ENCODE data around the gene ACSF3.
"Not testable (repeated sequence)": the region's sequence is repeated elsewhere in the genome, so short reads cannot be mapped to it uniquely, and the experiment has no call there.

The ACSF3 gene

DNA sequence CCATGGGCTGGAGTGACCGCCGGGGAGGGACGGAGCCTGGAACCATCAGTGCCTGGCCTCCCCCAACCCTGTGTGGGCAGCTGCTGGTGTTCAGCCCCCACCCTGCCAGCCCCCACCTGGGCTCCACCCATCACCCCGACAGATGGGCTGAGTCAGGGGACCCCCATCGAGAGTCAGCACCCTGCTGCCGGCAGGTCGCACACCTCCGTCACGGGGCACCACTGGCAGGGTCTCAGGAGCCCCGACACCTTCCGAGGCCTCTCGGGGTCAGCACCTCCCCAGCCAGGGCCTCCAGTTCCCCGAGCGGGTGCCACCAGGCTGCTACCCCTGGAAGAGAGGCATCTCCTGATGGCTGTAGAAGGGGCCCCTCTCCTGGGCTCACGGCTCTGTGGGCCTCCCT, 38.3 kb upstream of the ACSF3 start:
- DNase-seq (ENCODE audit: extremely low read depth in 1 of 2, low read depth in 1 of 2) = no peak

DNA sequence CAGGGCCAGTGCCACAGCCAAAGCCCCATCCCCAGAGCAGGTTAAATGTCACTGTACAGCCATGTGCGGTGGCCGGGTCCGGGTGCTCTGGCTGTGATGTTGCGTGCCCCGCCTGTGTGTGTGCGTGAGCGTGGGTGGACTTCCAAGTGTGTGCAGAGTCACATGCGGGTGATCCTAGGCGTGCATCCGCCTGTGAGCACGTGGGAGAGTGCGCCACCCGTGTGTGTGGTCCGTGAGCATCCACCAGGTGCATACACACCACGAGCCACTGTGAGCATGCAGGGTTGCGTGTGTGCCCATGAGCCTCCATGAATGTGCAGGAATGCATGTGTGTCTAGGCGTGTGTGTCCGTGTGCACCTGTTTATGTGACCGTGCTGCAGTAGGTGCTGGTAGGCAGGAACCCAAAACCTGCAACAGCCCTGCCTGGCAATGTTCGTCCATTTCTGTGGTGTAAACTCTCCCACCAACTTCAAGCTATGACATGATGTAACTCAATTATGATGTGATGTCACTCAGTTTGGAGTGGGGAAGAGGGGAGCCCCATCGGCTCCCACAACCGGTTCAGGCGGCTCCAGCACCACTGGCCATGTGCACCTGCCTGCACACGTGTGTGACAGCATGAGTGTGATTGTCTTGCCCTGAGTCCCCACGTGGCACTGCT, 37.6 kb upstream of the ACSF3 start:
- DNase-seq (ENCODE audit: extremely low read depth in 1 of 2, low read depth in 1 of 2) = no peak

DNA sequence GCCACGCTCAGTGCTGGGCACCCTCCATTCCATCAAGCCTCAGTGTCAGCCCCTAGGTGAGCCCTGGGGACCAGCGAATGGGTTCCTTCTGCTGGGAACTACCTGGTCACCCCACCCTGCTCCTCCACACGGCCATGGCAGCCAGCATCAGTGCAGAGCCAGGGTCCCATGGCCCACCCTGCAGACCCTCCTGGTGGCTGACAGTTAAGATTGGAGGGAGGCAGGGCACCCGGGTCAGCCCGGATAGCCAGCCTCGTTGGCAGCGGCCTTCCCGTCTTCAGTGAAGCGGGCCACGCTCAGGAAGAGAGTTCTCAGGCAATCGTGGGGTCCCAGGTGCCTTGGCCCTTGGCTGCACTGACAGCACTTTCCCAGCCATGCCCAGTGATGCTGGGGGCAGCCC, 37.1 kb upstream of the ACSF3 start:
- DNase-seq (ENCODE audit: extremely low read depth in 1 of 2, low read depth in 1 of 2) = no peak

DNA sequence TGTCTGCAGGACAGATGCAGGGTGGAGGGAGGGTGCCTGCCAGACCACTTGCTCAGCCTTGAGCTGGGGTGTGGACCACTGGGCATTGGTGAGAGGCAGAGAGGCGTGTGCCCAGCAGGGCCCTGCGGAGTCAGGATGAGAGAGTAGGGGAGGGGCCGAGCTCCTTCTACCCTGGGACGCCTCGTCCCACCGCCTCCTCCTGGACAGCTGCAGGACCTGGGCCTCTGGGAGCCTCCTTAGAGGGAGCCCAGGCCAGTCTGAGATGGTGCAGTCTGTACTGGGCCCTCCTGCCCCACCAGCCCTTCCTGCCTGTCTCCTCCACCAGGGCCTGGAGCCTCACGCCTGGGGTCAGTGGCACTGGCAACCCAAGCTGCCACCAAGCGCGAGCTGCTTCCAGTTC, 35.9 kb upstream of the ACSF3 start:
- DNase-seq (ENCODE audit: extremely low read depth in 1 of 2, low read depth in 1 of 2) = no peak

DNA sequence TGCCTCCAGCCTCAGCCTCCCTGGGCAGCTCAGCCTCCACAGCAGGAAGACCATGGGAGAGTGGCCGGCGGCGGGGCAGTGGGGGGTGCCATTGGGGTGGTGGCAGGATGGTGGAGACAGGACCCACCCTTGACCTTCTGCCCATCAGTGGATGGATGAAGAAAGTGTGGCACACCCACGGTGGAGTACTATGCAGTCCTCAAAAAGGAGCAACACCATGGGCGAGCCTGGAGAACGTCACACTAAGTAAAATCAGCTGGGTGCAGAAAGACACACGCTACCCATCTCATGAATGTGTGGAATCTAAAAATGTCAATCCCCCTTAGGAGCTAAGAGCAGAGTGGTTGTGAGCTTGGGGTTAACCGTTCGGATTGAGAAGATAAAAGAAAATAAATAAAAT, 34.8 kb upstream of the ACSF3 start:
- no peak for DNase-seq (ENCODE audit: extremely low read depth in 1 of 2, low read depth in 1 of 2)

DNA sequence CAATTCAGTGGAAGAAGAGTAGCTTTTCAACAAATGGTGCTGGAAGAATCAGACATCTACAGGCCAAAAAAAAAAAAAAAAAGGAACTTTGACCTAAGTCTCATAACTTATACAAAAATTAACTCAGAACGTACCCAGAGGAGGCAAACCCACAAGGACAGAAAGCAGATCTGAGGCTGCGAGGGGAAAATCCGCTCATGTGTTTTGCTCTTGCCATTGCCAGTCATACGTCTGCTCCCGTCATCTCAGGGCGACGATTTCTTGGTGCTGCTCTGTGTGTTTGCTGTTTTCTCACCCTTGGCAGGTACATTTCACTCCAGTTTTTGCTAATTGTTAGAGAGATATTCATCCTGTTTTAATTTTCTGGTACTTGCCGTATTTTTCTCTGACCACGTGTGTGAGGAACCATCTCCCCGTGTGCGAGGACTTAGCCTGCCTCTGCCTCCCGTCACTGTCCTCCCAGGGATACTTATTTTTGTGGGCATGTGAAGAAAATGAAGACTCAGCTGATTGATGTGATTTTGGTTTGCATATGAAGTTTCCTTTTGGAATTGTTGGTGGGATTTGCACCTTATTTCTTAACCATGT, 33.4 kb upstream of the ACSF3 start:
- no peak for DNase-seq (ENCODE audit: extremely low read depth in 1 of 2, low read depth in 1 of 2)

DNA sequence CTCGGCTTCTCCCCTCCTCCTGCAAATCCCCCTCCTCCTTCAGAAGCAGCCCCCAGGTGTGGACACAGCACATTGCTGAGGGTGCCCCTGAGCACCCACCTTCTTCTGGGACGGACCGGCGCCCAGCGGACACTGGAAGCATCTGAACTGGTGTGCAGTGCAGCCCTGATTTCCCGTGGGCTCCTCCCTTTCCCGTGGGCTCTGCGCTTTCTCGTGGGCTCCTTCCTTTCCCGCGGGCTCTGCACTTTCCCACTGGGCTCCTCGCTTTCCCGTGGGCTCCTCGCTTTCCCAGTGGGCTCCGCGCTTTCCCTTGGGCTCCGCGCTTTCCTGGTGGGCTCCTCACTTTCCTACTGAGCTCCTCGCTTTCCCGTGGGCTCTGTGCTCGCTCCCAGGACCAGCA, 32.6 kb upstream of the ACSF3 start:
- no peak for DNase-seq (ENCODE audit: extremely low read depth in 1 of 2, low read depth in 1 of 2)

DNA sequence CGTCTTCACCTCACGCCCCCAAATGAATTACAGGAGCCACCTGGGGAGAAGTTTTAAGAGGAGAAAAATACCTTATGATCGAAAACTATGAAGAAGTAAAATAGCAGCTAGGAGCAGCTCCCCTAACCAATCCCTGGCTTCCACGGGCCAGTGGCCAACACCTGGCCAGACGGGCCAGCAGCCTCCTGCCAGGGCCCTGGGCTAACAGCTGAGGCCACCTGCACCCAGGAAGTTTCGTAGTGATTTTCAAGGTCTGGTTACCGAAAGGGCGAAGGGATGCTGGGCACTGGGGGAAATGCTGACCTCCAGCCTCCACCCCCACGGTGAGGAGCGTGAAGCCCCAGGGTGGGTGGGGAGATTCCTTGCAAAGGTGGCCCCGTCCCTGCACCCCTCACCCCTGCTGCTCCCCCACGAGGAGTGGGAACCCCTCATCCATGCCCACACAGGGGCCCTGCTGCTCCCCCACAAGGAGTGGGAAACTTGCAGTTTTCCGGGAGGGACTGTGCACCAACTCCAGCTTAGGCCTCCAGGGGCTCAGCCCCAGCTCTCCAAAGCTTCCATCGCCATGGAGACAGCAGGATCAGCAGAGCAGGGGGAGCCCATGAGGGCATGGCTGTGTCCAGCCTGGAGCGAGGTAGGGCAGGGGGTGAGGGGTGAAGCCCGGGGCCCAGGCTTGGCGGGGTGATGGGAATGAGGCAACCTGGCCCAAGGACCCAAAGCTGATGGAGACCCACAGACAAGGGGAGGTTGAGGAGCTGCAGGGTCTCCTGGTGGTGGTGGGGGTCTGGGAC, 31.9 kb upstream of the ACSF3 start:
- DNase-seq (ENCODE audit: extremely low read depth in 1 of 2, low read depth in 1 of 2) = no peak

DNA sequence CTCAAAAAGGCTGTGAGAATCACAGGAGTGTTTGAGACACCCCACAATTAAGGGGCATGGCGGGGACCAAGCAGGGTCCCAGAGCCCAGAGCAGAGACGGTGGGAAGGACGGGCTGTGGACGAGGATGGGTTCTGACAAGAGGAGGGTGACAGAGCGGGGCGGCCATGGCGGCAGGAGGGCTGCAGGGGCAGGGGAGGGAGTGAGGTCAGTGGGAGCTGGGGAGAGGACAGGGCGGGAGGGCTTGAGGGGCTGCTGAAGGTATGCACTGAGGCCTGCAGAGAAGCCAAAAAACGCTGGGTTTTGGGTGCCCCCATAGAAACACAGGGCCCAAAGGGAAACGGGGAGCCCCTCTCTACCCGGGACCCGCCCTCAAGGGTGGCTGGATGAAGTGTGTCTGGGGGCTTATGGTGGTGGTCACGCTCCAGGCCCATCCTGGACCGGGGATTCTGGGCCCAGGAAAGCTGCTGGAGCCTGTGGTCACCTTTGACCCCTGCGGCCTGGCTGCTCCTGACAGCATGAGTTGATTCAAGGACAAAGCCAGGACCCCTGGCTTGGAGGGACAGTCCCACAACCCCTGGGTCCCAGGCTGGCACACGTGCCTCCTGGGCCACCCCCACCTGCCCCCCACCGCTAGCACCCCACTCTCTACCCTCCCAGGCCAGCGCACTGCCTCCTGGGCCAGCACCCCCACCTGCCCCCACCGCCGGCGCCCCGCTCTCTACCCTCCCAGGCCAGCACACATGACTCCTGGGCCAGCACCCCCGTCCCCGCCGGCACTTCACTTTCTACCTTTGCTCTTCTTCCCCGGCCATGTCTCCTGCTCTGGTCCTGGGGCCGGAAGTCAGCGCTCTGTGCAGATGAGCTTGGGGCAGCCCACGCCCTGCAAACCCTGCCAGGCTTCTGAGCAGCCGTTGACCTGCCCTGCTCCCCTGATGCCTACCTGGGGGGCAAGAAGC, 31.0 kb upstream of the ACSF3 start:
- no peak for DNase-seq (ENCODE audit: extremely low read depth in 1 of 2, low read depth in 1 of 2)

DNA sequence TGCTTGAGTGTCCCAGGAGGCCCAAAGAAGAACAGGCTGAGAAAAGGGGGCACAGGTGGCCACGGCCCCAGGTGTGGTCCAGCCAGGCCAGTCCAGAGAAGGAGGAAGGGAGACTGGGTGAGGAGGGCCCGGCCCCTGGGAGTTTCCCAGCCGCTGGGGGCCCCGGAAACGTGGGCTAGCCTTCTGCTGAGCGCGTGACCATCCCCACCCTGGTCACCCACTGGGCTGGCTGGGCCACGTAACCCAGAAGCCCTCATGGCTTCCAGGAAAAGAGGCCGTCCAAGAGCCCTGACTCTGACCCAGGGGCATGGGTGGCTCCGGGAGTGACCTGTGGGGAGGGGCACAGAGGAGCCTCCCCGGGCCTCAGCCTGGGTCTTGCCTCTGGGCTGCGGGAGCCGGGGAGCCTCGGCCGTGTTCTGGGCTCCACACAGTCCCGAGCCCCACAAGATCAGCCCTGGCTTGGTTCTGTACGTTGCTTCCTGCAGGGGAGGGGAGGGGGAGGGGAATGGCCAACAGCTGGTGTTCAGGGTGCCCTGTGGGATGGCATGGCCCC, 29.8 kb upstream of the ACSF3 start:
- DNase-seq (ENCODE audit: extremely low read depth in 1 of 2, low read depth in 1 of 2) = no peak

DNA sequence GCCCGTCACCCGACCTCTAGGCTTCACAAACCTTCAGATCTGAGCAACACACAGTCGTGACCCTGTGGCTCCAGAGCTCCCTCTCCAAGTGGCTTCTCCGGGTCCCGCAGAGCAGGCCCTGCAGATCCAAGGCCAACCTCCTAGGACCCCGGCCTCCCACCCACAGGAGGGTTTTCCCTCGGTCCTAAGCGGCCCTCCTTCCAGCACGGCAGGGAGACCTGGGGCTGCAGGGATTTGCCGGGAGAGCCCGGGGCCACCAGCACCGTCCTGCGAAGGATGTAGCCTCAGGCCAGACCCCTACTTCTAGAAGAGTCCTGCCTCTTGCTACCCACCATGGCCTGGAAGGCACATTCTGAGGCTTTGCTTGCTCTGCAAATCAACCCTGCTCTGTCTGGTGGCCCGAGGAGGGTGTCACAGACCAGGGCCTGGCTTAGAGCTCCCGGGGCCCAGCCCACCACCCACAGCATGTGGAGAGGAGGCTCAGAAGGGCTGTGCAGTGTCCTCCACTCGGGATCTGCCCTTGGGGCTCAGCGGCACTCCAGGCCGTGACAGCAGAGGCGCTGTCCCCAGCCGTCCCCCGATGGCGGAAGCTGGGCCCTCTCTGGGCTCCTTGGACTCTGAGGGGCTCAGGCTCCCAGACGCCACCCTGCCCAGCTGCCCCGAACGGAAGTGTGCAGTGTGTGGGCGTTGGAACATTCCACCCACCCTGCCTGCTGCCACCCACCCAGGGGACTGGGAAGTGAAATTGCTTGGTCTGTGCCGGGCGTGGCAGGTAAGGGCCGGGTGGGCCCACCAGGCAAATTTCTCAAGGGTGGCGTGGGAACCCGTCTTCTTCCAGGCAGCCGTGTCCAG, 28.8 kb upstream of the ACSF3 start:
- no peak for DNase-seq (ENCODE audit: extremely low read depth in 1 of 2, low read depth in 1 of 2)

DNA sequence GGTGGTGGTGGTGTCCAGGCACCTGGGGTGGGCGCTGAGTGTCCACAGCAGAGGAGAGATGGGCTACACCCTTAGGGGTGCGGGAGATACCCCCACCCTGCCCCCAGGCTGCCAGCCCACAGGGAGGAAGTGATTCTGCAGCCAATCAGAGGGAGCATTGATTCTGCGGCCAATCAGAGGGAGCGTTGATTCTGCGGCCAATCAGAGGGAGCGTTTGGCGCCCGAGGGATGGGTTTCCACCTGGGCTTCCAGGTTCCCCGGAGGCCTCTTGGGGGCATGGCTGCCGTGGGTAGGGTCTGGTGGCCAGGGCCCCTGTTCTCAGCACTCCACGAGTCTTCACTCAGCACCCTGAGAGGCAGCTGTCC, 28.2 kb upstream of the ACSF3 start:
- no peak for DNase-seq (ENCODE audit: extremely low read depth in 1 of 2, low read depth in 1 of 2)

DNA sequence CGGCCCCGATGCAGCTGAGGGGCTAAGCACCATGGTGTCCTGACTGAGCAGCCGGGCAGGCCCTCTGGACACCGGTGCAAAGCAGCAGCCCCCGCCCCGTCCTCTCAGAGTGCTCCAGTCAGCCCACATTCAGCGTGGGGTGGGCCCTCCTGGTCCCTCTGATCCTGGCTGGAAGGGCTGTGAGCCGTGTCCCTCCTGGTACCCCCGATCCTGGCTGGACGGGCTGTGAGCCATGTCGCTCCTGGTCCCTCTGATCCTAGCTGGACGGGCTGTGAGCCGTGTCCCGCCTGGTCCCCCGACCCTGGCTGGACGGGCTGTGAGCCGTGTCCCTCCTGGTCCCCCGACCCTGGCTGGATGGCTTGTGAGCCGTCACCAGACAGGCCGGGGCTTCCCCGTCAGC, 26.9 kb upstream of the ACSF3 start:
- no peak for DNase-seq (ENCODE audit: extremely low read depth in 1 of 2, low read depth in 1 of 2)

DNA sequence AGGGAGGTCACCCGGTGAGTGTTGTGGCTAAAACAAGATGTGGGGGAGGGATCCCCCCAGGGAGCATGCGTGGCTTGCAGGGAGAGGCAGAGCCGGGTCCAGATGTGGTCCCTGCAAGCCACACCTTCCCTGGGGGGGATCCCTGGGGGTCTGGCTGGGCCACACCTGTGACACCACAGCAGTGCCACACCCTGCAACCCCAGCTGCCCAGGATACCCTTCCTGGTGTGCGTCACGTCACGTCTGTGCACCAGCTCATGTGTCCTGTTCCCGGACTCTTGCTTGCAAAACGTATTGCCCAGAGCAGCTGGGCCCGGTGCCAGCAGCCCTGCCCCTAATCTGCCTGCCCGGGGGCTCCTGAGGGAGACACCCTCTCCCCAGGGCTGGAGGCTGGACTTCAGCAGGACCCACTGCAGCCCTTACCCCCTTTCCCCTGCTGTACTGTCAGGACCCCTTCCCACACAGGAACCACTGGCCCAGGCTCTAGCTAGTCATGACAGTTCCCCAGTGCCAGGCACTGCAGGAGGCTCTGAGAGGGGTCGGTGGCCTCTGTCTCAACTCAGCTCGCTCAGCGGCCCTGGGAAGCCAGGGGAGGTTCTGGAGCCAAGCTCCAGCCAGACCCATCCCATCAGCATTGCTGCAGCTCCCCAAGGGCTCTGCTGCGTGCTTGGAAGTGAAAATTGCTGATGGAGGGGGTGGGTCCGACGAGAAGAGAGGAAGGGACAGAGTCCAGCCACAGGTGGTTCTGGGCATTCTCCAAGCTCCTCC, 25.8 kb upstream of the ACSF3 start:
- DNase-seq (ENCODE audit: extremely low read depth in 1 of 2, low read depth in 1 of 2) = no peak

DNA sequence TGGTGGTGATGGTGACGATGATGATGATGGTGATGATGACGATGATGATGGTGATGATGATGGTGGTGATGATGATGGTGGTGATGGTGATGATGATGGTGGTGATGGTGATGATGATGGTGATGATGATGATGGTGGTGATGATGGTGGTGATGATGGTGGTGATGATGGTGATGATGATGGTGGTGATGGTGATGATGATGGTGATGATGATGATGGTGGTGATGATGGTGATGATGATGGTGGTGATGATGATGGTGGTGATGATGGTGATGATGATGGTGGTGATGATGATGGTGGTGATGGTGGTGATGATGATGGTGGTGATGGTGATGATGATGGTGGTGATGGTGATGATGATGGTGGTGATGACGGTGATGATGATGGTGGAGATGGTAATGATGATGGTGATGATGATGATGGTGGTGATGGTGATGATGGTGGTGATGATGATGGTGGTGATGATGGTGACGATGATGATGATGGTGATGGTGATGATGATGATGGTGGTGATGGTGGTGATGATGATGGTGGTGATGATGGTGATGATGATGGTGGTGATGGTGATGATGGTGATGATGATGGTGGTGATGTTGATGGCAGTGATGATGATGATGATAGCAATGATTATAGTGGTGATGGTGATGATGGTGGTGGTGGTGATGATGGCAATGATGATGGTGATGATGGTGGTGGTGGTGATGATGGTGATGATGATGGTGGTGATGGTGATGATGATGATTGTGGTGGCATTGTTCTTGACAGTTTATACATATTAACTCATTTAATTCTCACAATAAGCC, 24.6 kb upstream of the ACSF3 start:
- DNase-seq (ENCODE audit: extremely low read depth in 1 of 2, low read depth in 1 of 2) = not testable (repeated sequence)

DNA sequence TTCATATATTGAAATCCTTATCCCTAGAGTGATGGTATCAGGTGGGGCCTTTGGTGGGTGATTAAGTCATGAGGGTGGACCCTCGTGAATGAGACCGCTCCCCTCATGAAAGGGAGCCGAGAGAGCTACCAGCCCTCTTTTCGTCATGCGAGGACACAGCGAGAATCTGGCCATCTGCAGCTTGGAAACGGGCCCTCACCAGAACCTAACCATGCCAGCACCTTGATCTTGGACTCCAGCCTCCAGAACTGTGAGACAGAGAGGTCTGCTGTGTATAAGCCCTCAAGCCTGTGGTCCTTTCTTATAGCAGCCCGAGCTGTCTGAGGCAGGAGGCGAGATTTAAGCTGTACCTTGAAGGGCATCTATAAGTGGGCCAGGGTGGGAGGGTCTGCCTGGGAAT, 23.7 kb upstream of the ACSF3 start:
- no peak for DNase-seq (ENCODE audit: extremely low read depth in 1 of 2, low read depth in 1 of 2)

DNA sequence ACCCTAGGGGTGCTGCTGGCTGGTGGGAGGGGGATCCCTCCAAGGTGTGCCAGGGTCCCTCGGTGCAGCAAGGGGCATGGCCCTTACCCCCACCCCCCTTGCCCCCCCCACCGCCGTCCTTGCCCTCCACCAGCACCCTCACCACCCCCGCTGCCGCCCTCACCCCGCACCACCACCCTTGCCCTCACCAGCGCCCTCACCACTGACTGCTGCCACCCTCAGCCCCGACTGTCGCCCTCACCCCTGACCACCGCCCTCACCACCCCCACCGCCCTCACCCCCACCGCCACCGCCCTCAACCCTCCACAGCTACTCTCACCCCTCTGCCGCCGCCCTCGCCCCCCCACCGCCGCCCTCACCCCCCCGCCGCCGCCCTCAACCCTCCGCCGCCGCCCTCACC, 23.1 kb upstream of the ACSF3 start:
- DNase-seq (ENCODE audit: extremely low read depth in 1 of 2, low read depth in 1 of 2) = no peak

DNA sequence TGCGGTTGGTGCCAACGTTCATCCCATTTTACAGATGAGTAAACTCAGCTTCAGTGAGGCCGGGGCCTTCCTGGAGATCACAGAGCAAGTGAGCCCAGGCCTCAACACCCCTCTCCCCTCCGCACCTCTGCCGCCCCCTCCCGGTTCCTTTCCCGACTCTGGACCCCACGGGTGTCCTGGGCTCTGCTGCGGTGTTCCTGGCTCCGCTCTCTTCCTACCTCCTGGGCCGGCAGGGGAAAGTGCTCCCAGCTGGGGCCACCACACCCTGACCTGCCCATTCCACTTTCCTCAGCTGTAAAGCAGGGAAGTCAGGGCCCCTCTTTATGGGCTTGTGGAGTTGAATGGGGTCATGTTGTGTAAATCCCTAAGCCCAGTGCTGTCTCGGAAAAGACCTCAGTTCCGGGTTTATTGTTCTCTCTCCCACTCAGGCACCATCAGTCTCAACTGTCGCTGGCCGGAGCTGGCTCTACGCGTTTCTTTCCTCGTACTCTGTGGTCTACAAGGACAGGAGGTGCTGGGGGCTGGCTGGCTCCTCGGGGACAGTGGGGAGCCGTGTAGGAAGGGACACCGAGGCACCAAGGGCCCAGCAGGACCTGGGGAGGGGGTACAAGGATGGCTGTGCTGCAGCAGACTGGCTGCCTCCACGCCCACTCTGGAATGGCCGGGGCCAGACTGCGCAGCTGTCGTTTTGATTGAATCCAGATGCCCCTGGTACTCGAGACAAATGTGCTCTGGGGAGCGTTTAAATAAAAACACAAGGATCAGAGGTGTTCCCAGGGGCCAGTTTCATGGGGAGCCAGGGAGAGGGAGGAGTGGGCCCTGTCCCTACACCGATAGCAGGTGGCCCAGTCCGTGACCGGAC, 21.7 kb upstream of the ACSF3 start:
- DNase-seq (ENCODE audit: extremely low read depth in 1 of 2, low read depth in 1 of 2) = no peak
